ENCODE data around the gene CLHC1. TPM values are rescaled to one million over a fixed set of nuclear protein-coding genes. Genes with fewer than 3 reads are reported as not detected.

CLHC1 gene
- total and polyA plus RNA-seq, 2 donors (not counting 3 experiments of a cell fraction or from before 2014, with no cell fraction given), result 2.4 to 12.3 TPM

- H3K4me3 ChIP-seq (replicated peaks in 1 of 3; ENCODE audit: insufficient read depth in 1 of 3, low read depth in 1 of 3, low read length in 3 of 3), result no peak overlapping the region
- dilution Hi-C loops (cut with MboI; ENCODE audit: extremely low pct_ligation_motif_present, low sequenced_read_pairs) (no loop called here), intact Hi-C loops (cut with micrococcal nuclease) (no loop called here)
- no peaks in the 10 kb centered on the region for H3K9me3 ChIP-seq (replicated peaks; ENCODE audit: control insufficient read depth, insufficient read depth, low read length)
- no peak overlapping the region for H3K9ac ChIP-seq (replicated peaks; ENCODE audit: extremely low read depth, insufficient read depth, low read length)
- no peak for FAIRE-seq
- TF ChIP-seq FOS (IDR thresholded peaks at IDR 0.05; ENCODE audit: borderline replicate concordance, insufficient read depth, low read length) (peak; percentile 1), MYC (IDR thresholded peaks at IDR 0.05; ENCODE audit: low read depth, low read length) (no peak)
- no peaks in the 10 kb centered on the region for H3K27me3 ChIP-seq (ENCODE audit: control insufficient read depth in 2 of 2, insufficient read depth in 2 of 2, low read length in 2 of 2)
- H3K9me1 ChIP-seq (replicated peaks; ENCODE audit: control insufficient read depth, extremely low read depth, insufficient read depth, low read length), result no peaks in the 10 kb centered on the region
- ChIA-PET CTCF (interaction anchor here (0.6 to 1.2 kb wide), 3 partner anchors 13 to 163 kb away, joined by 3 read pairs; no protein-coding TSS in a partner anchor), POLR2A (no interaction called here)
- H3K4me2 ChIP-seq (ENCODE audit: insufficient read depth, low read length), result no peak overlapping the region
- H3K79me2 ChIP-seq (ENCODE audit: control insufficient read depth, insufficient read depth, low read length), result no peaks in the 10 kb centered on the region
- no peaks in the 10 kb centered on the region for H4K20me1 ChIP-seq (replicated peaks; ENCODE audit: control insufficient read depth, extremely low read depth, insufficient read depth, low read length)
- H3K36me3 ChIP-seq (ENCODE audit: control insufficient read depth in 2 of 2, extremely low read depth in 1 of 2, insufficient read depth in 2 of 2, low read length in 2 of 2), result no peaks in the 10 kb centered on the region
- no peaks in the 10 kb centered on the region for H3K4me1 ChIP-seq (ENCODE audit: control insufficient read depth, extremely low read depth, insufficient read depth, low read length)
- H3K27ac ChIP-seq (ENCODE audit: insufficient read depth, low read depth, low read length), result no peak overlapping the region
- no peak overlapping the region for H2AFZ ChIP-seq (ENCODE audit: low read depth, low read length)
- BruUV-seq (replicated peaks), result no TSS peak
- DNase-seq (ENCODE audit: low read depth, low spot score), result peak; percentile 46
Observed at GRCh38 chr2:55141572-55142413, 90.3 kb downstream of the CLHC1 start.

- H3K4me1 ChIP-seq (ENCODE audit: control insufficient read depth, extremely low read depth, insufficient read depth, low read length), result no peaks in the 10 kb centered on the region
- dilution Hi-C loops (cut with MboI; ENCODE audit: extremely low pct_ligation_motif_present, low sequenced_read_pairs) (no loop called here), intact Hi-C loops (cut with micrococcal nuclease) (no loop called here)
- CTCF ChIA-PET, result no interaction called here
- H3K9me3 ChIP-seq (replicated peaks; ENCODE audit: control insufficient read depth, insufficient read depth, low read length), result no peaks in the 10 kb centered on the region
- no peak overlapping the region for H3K9ac ChIP-seq (replicated peaks; ENCODE audit: extremely low read depth, insufficient read depth, low read length)
- H3K27ac ChIP-seq (ENCODE audit: insufficient read depth, low read depth, low read length), result no peak overlapping the region
- FAIRE-seq (no peak), DNase-seq (ENCODE audit: low read depth, low spot score) (no peak)
- no TSS peak for BruUV-seq (replicated peaks)
- H3K4me2 ChIP-seq (ENCODE audit: insufficient read depth, low read length), result no peak overlapping the region
- H2AFZ ChIP-seq (ENCODE audit: low read depth, low read length), result no peak overlapping the region
- H3K79me2 ChIP-seq (ENCODE audit: control insufficient read depth, insufficient read depth, low read length), result no peaks in the 10 kb centered on the region
- H4K20me1 ChIP-seq (replicated peaks; ENCODE audit: control insufficient read depth, extremely low read depth, insufficient read depth, low read length), result no peaks in the 10 kb centered on the region
- no peak overlapping the region for H3K4me3 ChIP-seq (replicated peaks in 1 of 3; ENCODE audit: insufficient read depth in 1 of 3, low read depth in 1 of 3, low read length in 3 of 3)
- no peak for TF ChIP-seq FOS (IDR thresholded peaks at IDR 0.05; ENCODE audit: borderline replicate concordance, insufficient read depth, low read length)
- no peak for TF ChIP-seq POLR2A (IDR thresholded peaks at IDR 0.05; ENCODE audit: low read depth, low read length)
- TF ChIP-seq JUN (IDR thresholded peaks at IDR 0.05; ENCODE audit: borderline replicate concordance, insufficient read depth, insufficient read length, low read depth), result no peak
- TF ChIP-seq GATA2 (IDR thresholded peaks at IDR 0.05; ENCODE audit: insufficient read depth, insufficient read length, low read depth, low read length), result no peak
- H3K27me3 ChIP-seq (ENCODE audit: control insufficient read depth in 2 of 2, insufficient read depth in 2 of 2, low read length in 2 of 2), result no peaks in the 10 kb centered on the region
- no peaks in the 10 kb centered on the region for H3K36me3 ChIP-seq (ENCODE audit: control insufficient read depth in 2 of 2, extremely low read depth in 1 of 2, insufficient read depth in 2 of 2, low read length in 2 of 2)
- POLR2A ChIA-PET, result no interaction called here
- no peaks in the 10 kb centered on the region for H3K9me1 ChIP-seq (replicated peaks; ENCODE audit: control insufficient read depth, extremely low read depth, insufficient read depth, low read length)
Observed at GRCh38 chr2:55140316-55141219, 91.5 kb downstream of the CLHC1 start.

Measured in endothelial cell of umbilical vein (primary cell).